ENCODE data around the gene UPF3A. TPM values are rescaled to one million over a fixed set of nuclear protein-coding genes. Genes with fewer than 3 reads are reported as not detected.

UPF3A gene
- total and polyA plus RNA-seq, 2 experiments from 2014 or later: 35.7 to 48.9 TPM

- DNase-seq (ENCODE audit: low spot score): no peak
- 89% methylated on average over 4 of the region's 4 CpGs for WGBS (ENCODE audit: low lambda C conversion rate, missing lambda C conversion rate)
- peaks cover 4% of the 10 kb centered on the region for H3K79me2 ChIP-seq
- H3K4me1 ChIP-seq (ENCODE audit: insufficient read depth): no peaks in the 10 kb centered on the region
- no peak overlapping the region for H3K4me2 ChIP-seq
- no peaks in the 10 kb centered on the region for H3K36me3 ChIP-seq (replicated peaks; ENCODE audit: insufficient read depth, low read depth)
- TF ChIP-seq EZH2 (IDR thresholded peaks at IDR 0.05; ENCODE audit: borderline replicate concordance) (no peak), CTCF (IDR thresholded peaks at IDR 0.05; ENCODE audit: poor library complexity) (no peak), EZH2phosphoT487 (IDR thresholded peaks at IDR 0.05; ENCODE audit: low read depth, severe bottlenecking, unreplicated experiment) (no peak)
- no peaks in the 10 kb centered on the region for H3K9me3 ChIP-seq (ENCODE audit: low read depth)
- H2AFZ ChIP-seq: no peak overlapping the region
- no peaks in the 10 kb centered on the region for H3K27me3 ChIP-seq
- no peaks in the 10 kb centered on the region for H4K20me1 ChIP-seq (ENCODE audit: insufficient read depth, poor library complexity, severe bottlenecking)
- H3K4me3 ChIP-seq: no peak overlapping the region
- no peaks in the 10 kb centered on the region for H3K9me2 ChIP-seq (replicated peaks; ENCODE audit: insufficient read depth)
- H3K27ac ChIP-seq: no peak overlapping the region
Measured at GRCh38 chr13:114259974-114260373, 21.4 kb upstream of the UPF3A start.

- no peak overlapping the region for H3K27ac ChIP-seq
- H3K4me2 ChIP-seq: no peak overlapping the region
- no peak for DNase-seq (ENCODE audit: low spot score)
- H3K9me3 ChIP-seq (ENCODE audit: low read depth): no peaks in the 10 kb centered on the region
- no peaks in the 10 kb centered on the region for H3K9me2 ChIP-seq (replicated peaks; ENCODE audit: insufficient read depth)
- H3K79me2 ChIP-seq: peaks cover 4% of the 10 kb centered on the region
- H2AFZ ChIP-seq: no peak overlapping the region
- no peaks in the 10 kb centered on the region for H3K27me3 ChIP-seq
- no peak for TF ChIP-seq EZH2phosphoT487 (IDR thresholded peaks at IDR 0.05; ENCODE audit: low read depth, severe bottlenecking, unreplicated experiment)
- TF ChIP-seq EZH2 (IDR thresholded peaks at IDR 0.05; ENCODE audit: borderline replicate concordance): no peak
- TF ChIP-seq CTCF (IDR thresholded peaks at IDR 0.05; ENCODE audit: poor library complexity): no peak
- no peaks in the 10 kb centered on the region for H3K36me3 ChIP-seq (replicated peaks; ENCODE audit: insufficient read depth, low read depth)
- H3K4me3 ChIP-seq: no peak overlapping the region
- no peaks in the 10 kb centered on the region for H3K4me1 ChIP-seq (ENCODE audit: insufficient read depth)
- no peaks in the 10 kb centered on the region for H4K20me1 ChIP-seq (ENCODE audit: insufficient read depth, poor library complexity, severe bottlenecking)
- WGBS (ENCODE audit: low lambda C conversion rate, missing lambda C conversion rate): 94% methylated on average over 3 of the region's 3 CpGs
Measured at GRCh38 chr13:114260814-114261213, 20.6 kb upstream of the UPF3A start.

GRCh38 chr13:114261328-114261965, 20.0 kb upstream of the UPF3A start:
- no peaks in the 10 kb centered on the region for H3K27me3 ChIP-seq
- H3K4me1 ChIP-seq (ENCODE audit: insufficient read depth): no peaks in the 10 kb centered on the region
- H3K9me3 ChIP-seq (ENCODE audit: low read depth): no peaks in the 10 kb centered on the region
- WGBS (ENCODE audit: low lambda C conversion rate, missing lambda C conversion rate): 69% methylated on average over 3 of the region's 3 CpGs
- H3K36me3 ChIP-seq (replicated peaks; ENCODE audit: insufficient read depth, low read depth): no peaks in the 10 kb centered on the region
- H4K20me1 ChIP-seq (ENCODE audit: insufficient read depth, poor library complexity, severe bottlenecking): no peaks in the 10 kb centered on the region
- no peak overlapping the region for H3K4me2 ChIP-seq
- no peak overlapping the region for H2AFZ ChIP-seq
- no peaks in the 10 kb centered on the region for H3K9me2 ChIP-seq (replicated peaks; ENCODE audit: insufficient read depth)
- TF ChIP-seq CTCF (IDR thresholded peaks at IDR 0.05; ENCODE audit: poor library complexity) (no peak), EZH2 (IDR thresholded peaks at IDR 0.05; ENCODE audit: borderline replicate concordance) (no peak), EZH2phosphoT487 (IDR thresholded peaks at IDR 0.05; ENCODE audit: low read depth, severe bottlenecking, unreplicated experiment) (no peak)
- no peak overlapping the region for H3K4me3 ChIP-seq
- no peak for DNase-seq (ENCODE audit: low spot score)
- no peak overlapping the region for H3K27ac ChIP-seq
- H3K79me2 ChIP-seq: peaks cover 4% of the 10 kb centered on the region

Data from hepatocyte (in vitro differentiated cells).